Vagina (tissue), 2 donors: ENCODE results near the gene SPIB.

Experiments
- POLR2AphosphoS5 ChIP-seq, 2 donors: sonication (generic); formaldehyde crosslinking; IDR thresholded peaks; one replicate each; pipeline ENCODE4 v1.9.0; 2017; ENCODE audit warnings: antibody characterized with exemption in 2 of 2, mild to moderate bottlenecking in 2 of 2, low read depth in 1 of 2; ENCODE audit not compliant: insufficient read depth in 1 of 2
- TF ChIP-seq, protein P1 (sequence below), 3 experiments: fragments of 450-650 bp in 2 of 3; fragments of 200-600 bp in 1 of 3; sonication (generic) in 1 of 3; IDR thresholded peaks; one replicate each; pipeline ENCODE4 v1.5.1; 2017 to 2019; ENCODE audit warnings: antibody characterized with exemption in 3 of 3, mild to moderate bottlenecking in 2 of 3, moderate library complexity in 2 of 3

DNA sequence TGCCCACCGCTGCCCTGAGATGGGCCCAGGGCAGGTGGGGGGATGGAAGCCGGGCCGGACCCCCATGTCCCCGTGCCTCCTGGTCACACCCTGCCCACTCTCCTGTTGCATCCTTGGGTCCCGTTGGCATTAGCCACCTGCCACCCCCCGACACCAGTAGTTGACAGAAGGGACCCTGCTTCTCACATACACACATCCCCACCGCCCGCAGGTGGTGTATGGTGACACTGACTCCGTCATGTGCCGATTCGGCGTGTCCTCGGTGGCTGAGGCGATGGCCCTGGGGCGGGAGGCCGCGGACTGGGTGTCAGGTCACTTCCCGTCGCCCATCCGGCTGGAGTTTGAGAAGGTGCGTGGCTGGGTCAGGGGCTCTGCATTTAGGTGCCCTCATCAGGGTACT is 5.2 kb upstream of the SPIB start:
- TF ChIP-seq, protein P1, sequence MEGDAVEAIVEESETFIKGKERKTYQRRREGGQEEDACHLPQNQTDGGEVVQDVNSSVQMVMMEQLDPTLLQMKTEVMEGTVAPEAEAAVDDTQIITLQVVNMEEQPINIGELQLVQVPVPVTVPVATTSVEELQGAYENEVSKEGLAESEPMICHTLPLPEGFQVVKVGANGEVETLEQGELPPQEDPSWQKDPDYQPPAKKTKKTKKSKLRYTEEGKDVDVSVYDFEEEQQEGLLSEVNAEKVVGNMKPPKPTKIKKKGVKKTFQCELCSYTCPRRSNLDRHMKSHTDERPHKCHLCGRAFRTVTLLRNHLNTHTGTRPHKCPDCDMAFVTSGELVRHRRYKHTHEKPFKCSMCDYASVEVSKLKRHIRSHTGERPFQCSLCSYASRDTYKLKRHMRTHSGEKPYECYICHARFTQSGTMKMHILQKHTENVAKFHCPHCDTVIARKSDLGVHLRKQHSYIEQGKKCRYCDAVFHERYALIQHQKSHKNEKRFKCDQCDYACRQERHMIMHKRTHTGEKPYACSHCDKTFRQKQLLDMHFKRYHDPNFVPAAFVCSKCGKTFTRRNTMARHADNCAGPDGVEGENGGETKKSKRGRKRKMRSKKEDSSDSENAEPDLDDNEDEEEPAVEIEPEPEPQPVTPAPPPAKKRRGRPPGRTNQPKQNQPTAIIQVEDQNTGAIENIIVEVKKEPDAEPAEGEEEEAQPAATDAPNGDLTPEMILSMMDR (IDR thresholded peaks at IDR 0.05), result no peak
- TF ChIP-seq POLR2AphosphoS5 (IDR thresholded peaks at IDR 0.05; ENCODE audit: insufficient read depth in 1 of 2, low read depth in 1 of 2), result no peak
